ENCODE results near the gene SARDH.

DNA sequence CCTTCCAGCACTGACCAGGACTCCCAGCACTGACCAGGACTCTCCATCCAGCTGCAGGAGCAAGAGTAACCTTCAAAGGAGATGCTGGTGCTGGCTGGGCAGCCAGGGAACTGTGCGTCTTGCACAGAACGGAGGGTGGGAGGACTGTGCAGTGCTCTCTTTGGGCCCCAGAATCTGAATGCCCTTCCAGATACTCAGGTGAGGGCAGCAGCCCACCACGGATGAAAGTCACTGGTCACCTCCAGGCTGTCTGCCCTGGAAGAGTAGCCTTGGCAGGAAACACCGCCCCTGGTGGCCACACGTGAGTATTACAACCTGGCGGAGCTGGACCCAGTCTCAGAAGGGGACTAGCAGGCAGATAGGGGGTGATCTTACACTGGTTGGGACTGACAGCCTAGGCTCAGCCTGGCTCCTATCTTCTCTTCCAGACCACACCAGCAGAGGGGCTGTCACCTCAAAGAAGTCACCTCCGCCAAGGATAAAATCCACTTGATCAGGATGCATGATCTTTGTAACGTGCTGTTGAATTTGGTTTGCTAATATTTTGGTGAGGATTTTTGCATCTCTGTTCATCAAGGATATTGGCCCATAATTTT, 4.8 kb upstream of the SARDH start:
- TF ChIP-seq POLR2A (IDR thresholded peaks at IDR 0.05): no peak
- TF ChIP-seq, protein P1, sequence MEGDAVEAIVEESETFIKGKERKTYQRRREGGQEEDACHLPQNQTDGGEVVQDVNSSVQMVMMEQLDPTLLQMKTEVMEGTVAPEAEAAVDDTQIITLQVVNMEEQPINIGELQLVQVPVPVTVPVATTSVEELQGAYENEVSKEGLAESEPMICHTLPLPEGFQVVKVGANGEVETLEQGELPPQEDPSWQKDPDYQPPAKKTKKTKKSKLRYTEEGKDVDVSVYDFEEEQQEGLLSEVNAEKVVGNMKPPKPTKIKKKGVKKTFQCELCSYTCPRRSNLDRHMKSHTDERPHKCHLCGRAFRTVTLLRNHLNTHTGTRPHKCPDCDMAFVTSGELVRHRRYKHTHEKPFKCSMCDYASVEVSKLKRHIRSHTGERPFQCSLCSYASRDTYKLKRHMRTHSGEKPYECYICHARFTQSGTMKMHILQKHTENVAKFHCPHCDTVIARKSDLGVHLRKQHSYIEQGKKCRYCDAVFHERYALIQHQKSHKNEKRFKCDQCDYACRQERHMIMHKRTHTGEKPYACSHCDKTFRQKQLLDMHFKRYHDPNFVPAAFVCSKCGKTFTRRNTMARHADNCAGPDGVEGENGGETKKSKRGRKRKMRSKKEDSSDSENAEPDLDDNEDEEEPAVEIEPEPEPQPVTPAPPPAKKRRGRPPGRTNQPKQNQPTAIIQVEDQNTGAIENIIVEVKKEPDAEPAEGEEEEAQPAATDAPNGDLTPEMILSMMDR (IDR thresholded peaks at IDR 0.05): peak; percentile 86 to 99 (median 88)

Measured in esophagus squamous epithelium (tissue), 4 donors.